Gastroesophageal sphincter (tissue), 3 donors: ENCODE measurements around the gene CCDC51.

Experiments
- CTCF ChIP-seq, 4 experiments: fragments of 200-600 bp in 2 of 4; fragments of 450-650 bp in 2 of 4; sonication (generic) in 1 of 4; IDR thresholded peaks; one replicate each; pipeline ENCODE4 v1.5.1; 2017 to 2019; ENCODE audit warnings: antibody characterized with exemption in 4 of 4, mild to moderate bottlenecking in 2 of 4, moderate library complexity in 2 of 4
- EP300 ChIP-seq: sonication (generic); formaldehyde crosslinking; IDR thresholded peaks from one replicate; pipeline ENCODE4 v1.6.1; 2017; ENCODE audit warnings: antibody characterized with exemption, mild to moderate bottlenecking
- POLR2A ChIP-seq, 2 donors: fragments of 450-650 bp; IDR thresholded peaks; one replicate each; pipeline ENCODE4 v1.6.1; 2017; ENCODE audit warnings: antibody characterized with exemption in 2 of 2, mild to moderate bottlenecking in 2 of 2, moderate library complexity in 1 of 2
- POLR2AphosphoS5 ChIP-seq: sonication (generic); formaldehyde crosslinking; IDR thresholded peaks from one replicate; pipeline ENCODE4 v1.6.1; 2017; ENCODE audit warnings: antibody characterized with exemption

DNA sequence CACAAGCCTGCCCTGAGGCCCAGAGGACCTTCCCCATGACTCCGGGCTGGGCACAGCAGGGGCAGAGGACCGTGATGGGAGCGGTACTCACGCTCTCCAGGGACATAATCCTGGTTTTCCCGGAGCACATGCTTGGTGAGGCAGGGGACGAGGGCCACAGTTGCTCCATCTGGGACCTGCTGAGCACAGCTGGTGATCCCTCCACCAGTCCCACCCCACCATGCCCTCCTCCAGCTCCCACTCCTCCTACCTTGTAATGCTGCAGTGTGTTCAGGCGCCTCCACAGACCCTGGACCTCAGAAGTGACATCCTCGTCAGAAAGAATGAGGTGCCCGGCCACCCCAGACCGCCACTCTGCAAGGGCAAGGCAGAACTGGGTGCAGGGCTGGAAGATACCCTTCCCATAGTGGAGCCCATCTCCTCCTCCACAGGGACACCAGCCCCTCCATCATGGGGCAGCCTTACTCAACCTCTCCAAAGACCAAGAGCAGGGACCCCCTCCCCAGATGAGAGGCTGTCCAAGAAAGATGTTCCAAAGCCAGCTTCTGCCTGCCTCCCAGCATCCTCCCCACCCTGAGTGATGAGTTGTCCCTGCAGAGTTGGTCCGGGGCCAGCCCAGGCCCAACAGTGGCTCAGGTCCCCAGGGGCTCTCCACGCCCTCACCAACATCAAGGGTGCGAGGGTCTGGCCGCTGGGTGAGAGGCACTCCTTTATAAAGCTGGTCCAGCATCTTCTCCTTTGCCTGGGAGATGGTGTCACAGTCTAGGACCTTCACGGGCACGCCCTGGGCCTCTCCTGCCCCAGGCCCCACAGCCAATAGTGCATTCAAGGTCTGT is 29.5 kb downstream of the CCDC51 start:
- no peak for TF ChIP-seq POLR2A (IDR thresholded peaks at IDR 0.05)
- no peak for TF ChIP-seq CTCF (IDR thresholded peaks at IDR 0.05)
- TF ChIP-seq EP300 = no peak
- TF ChIP-seq POLR2AphosphoS5 = no peak
